Calu3 (cell line): ENCODE data around the gene THEMIS. TPM values are rescaled to one million over a fixed set of nuclear protein-coding genes. Genes with fewer than 3 reads are reported as not detected.
A peak's percentile ranks its signal among the peaks of the same experiment; 100 is the strongest.

Experiments used
- BruUV-seq: library from RNA; stranded (reverse); fragments of 400-500 nt; replicated peaks from 2 replicates; lab custom pipeline; 2021; lab: Mats Ljungman, UMichigan
- CTCF ChIA-PET: fragments of 300-600 bp; sonication (Branson Sonifier 250); formaldehyde crosslinking; loops from one replicate; lab custom pipeline; 2022; ENCODE audit warnings: antibody characterized with exemption; lab: Charles Lee
- DNase-seq: peaks from one replicate; pipeline ENCODE4 v3.0.0; 2022
- H3K27ac Mint-ChIP-seq: one replicate; pipeline ENCODE4 v1.8.0; 2022; ENCODE audit warnings: mixed read lengths; ENCODE audit not compliant: unreplicated experiment
- H3K27me3 Mint-ChIP-seq: one replicate; pipeline ENCODE4 v1.8.0; 2022; ENCODE audit warnings: mixed read lengths; ENCODE audit not compliant: unreplicated experiment
- H3K36me3 Mint-ChIP-seq: one replicate; pipeline ENCODE4 v1.8.0; 2022; ENCODE audit warnings: mild to moderate bottlenecking, moderate library complexity, mixed read lengths; ENCODE audit not compliant: insufficient read depth, unreplicated experiment
- H3K4me1 Mint-ChIP-seq: one replicate; pipeline ENCODE4 v1.8.0; 2022; ENCODE audit warnings: mild to moderate bottlenecking, low read depth, mixed read lengths; ENCODE audit not compliant: unreplicated experiment
- H3K4me3 Mint-ChIP-seq: one replicate; pipeline ENCODE4 v1.8.0; 2022; ENCODE audit warnings: mild to moderate bottlenecking, low read depth, moderate library complexity, mixed read lengths; ENCODE audit not compliant: unreplicated experiment
- H3K9me3 Mint-ChIP-seq: one replicate; pipeline ENCODE4 v1.8.0; 2022; ENCODE audit warnings: low read depth, mixed read lengths; ENCODE audit not compliant: unreplicated experiment
- CTCF ChIP-seq: fragments of 200-600 bp; IDR thresholded peaks from one replicate; pipeline ENCODE4 v1.8.0; 2022; ENCODE audit warnings: antibody characterized with exemption; ENCODE audit not compliant: unreplicated experiment
- intact Hi-C: fragments of 100-400 bp; cut with micrococcal nuclease; formaldehyde crosslinking; loops from one replicate; pipeline ENCODE4 v1.10.0; 2022; ENCODE audit not compliant: unreplicated experiment
- total RNA-seq: library from RNA; stranded (reverse); gene quantifications from 2 replicates; pipeline ENCODE4 v1.2.3, GENCODE V29; 2022

THEMIS gene
- total RNA-seq, 1 experiment from 2014 or later, result not detected

GRCh38 chr6:127857051-127857637 lies 43.7 kb downstream of the THEMIS start:
- TF ChIP-seq CTCF, result no peak
- H3K27ac Mint-ChIP-seq, result no peak overlapping the region
- no peak overlapping the region for H3K4me3 Mint-ChIP-seq
- CTCF ChIA-PET, result no interaction called here
- no peak for DNase-seq
- intact Hi-C loops, result loop anchor here (5.0 to 10.0 kb wide), 4 partner anchors 105 to 875 kb away; no protein-coding TSS in a partner anchor
- no peaks in the 10 kb centered on the region for H3K4me1 Mint-ChIP-seq
- H3K36me3 Mint-ChIP-seq, result no peaks in the 10 kb centered on the region
- H3K27me3 Mint-ChIP-seq, result no peaks in the 10 kb centered on the region
- BruUV-seq, result no TSS peak
- no peaks in the 10 kb centered on the region for H3K9me3 Mint-ChIP-seq

GRCh38 chr6:127855542-127856159 lies 45.2 kb downstream of the THEMIS start:
- CTCF ChIA-PET, result interaction anchor here (0.6 to 2.2 kb wide), 16 partner anchors 10 to 1515 kb away, joined by 3 to 12 read pairs (median 4); partner anchors contain the start of gene PTPRK
- H3K27me3 Mint-ChIP-seq, result no peaks in the 10 kb centered on the region

GRCh38 chr6:127854009-127854408 lies 46.8 kb downstream of the THEMIS start:
- BruUV-seq, result no TSS peak
- DNase-seq, result no peak
- Mint-ChIP-seq H3K9me3 (no peaks in the 10 kb centered on the region), H3K36me3 (no peaks in the 10 kb centered on the region), H3K27ac (no peak overlapping the region), H3K4me1 (no peaks in the 10 kb centered on the region), H3K27me3 (no peaks in the 10 kb centered on the region), H3K4me3 (no peak overlapping the region)
- CTCF ChIA-PET, result interaction anchor here (1.5 kb wide), 1 partner anchor 1517 kb away, joined by 3 read pairs; no protein-coding TSS in a partner anchor
- no peak for TF ChIP-seq CTCF
- intact Hi-C loops, result loop anchor here (10.0 kb wide), 1 partner anchor 191 kb away; no protein-coding TSS in a partner anchor

More at GRCh38 chr6:127855542-127856159, 45.2 kb downstream of the THEMIS start:
- no peaks in the 10 kb centered on the region for H3K36me3 Mint-ChIP-seq
- H3K27ac Mint-ChIP-seq, result no peak overlapping the region
- H3K4me1 Mint-ChIP-seq, result no peaks in the 10 kb centered on the region
- no TSS peak for BruUV-seq
- peak; percentile 42 for TF ChIP-seq CTCF
- DNase-seq, result peak; percentile 22
- no peak overlapping the region for H3K4me3 Mint-ChIP-seq
- H3K9me3 Mint-ChIP-seq, result no peaks in the 10 kb centered on the region
- intact Hi-C loops, result loop anchor here (1.0 to 10.0 kb wide), 5 partner anchors 107 to 877 kb away; no protein-coding TSS in a partner anchor

- no TSS peak for BruUV-seq
- Mint-ChIP-seq H3K4me1 (no peaks in the 10 kb centered on the region), H3K27ac (no peak overlapping the region), H3K27me3 (no peaks in the 10 kb centered on the region), H3K4me3 (no peak overlapping the region), H3K36me3 (no peaks in the 10 kb centered on the region), H3K9me3 (no peaks in the 10 kb centered on the region)
- no peak for DNase-seq
- intact Hi-C loops, result loop anchor here (10.0 kb wide), 1 partner anchor 194 kb away; no protein-coding TSS in a partner anchor
- no peak for TF ChIP-seq CTCF
- CTCF ChIA-PET, result no interaction called here
Measured at GRCh38 chr6:127851197-127851596, 49.7 kb downstream of the THEMIS start.
